Trophoblast cell (in vitro differentiated cells and primary cell): ENCODE data around the gene MRPL40.

Experiments
- DNase-seq, 2 donors: peaks; one replicate each; pipeline ENCODE4 v3.0.0-alpha.2; 2016
- H2AFZ ChIP-seq: 2 replicates; pipeline ENCODE4 v1.6.1; 2013; ENCODE audit warnings: low read length, moderate library complexity, mild to moderate bottlenecking; ENCODE audit not compliant: insufficient read depth, poor library complexity
- H2AK5ac ChIP-seq: 2 replicates; pipeline ENCODE4 v1.6.1; 2013; ENCODE audit warnings: mild to moderate bottlenecking, low read length
- H2BK120ac ChIP-seq: 2 replicates; pipeline ENCODE4 v1.6.1; 2013; ENCODE audit warnings: low read length, mild to moderate bottlenecking, moderate library complexity; ENCODE audit not compliant: insufficient read depth, poor library complexity
- H2BK12ac ChIP-seq: 2 replicates; pipeline ENCODE4 v1.6.1; 2013; ENCODE audit warnings: mild to moderate bottlenecking, low read length, moderate library complexity
- H2BK5ac ChIP-seq: 2 replicates; pipeline ENCODE4 v1.6.1; 2013; ENCODE audit warnings: low read length, low read depth, moderate library complexity, mild to moderate bottlenecking; ENCODE audit not compliant: poor library complexity
- H3K14ac ChIP-seq: 2 replicates; pipeline ENCODE4 v1.6.1; 2013; ENCODE audit warnings: mild to moderate bottlenecking, low read length
- H3K18ac ChIP-seq: 2 replicates; pipeline ENCODE4 v1.6.1; 2013; ENCODE audit warnings: mild to moderate bottlenecking, low read length
- H3K23ac ChIP-seq: 2 replicates; pipeline ENCODE4 v1.6.1; 2013; ENCODE audit warnings: low read length
- H3K27ac ChIP-seq: 2 replicates; pipeline ENCODE4 v1.5.1; 2013; ENCODE audit warnings: low read depth, mild to moderate bottlenecking, inconsistent platforms, low read length, moderate library complexity
- H3K27me3 ChIP-seq: 2 replicates; pipeline ENCODE4 v1.6.1; 2013; ENCODE audit warnings: inconsistent platforms, mild to moderate bottlenecking, low read length, moderate library complexity; ENCODE audit not compliant: insufficient read depth
- H3K36me3 ChIP-seq, 2 experiments: 1 replicate in 1 of 2; 2 replicates in 1 of 2; pipeline ENCODE4 v1.6.1; 2013; ENCODE audit warnings: low read length in 2 of 2, mild to moderate bottlenecking in 2 of 2, moderate library complexity in 1 of 2; ENCODE audit not compliant: insufficient read depth in 2 of 2, control insufficient read depth in 1 of 2
- H3K4ac ChIP-seq: 2 replicates; pipeline ENCODE4 v1.6.1; 2013; ENCODE audit warnings: low read depth, mild to moderate bottlenecking, low read length, moderate library complexity
- H3K4me1 ChIP-seq, 2 experiments: 1 replicate in 1 of 2; 2 replicates in 1 of 2; pipeline ENCODE4 v1.6.1; 2013; ENCODE audit warnings: low read length in 2 of 2, mild to moderate bottlenecking in 2 of 2, moderate library complexity in 1 of 2; ENCODE audit not compliant: insufficient read depth in 2 of 2, control insufficient read depth in 1 of 2
- H3K4me2 ChIP-seq: 2 replicates; pipeline ENCODE4 v1.6.1; 2013; ENCODE audit warnings: inconsistent platforms, mild to moderate bottlenecking, low read length, moderate library complexity
- H3K4me3 ChIP-seq: 2 replicates; pipeline ENCODE4 v1.5.1; 2013; ENCODE audit warnings: mild to moderate bottlenecking, low read depth, low read length, inconsistent platforms
- H3K79me1 ChIP-seq: one replicate; pipeline ENCODE4 v1.6.1; 2013; ENCODE audit warnings: low read length
- H3K79me2 ChIP-seq: 2 replicates; pipeline ENCODE4 v1.6.1; 2013; ENCODE audit warnings: low read length, mild to moderate bottlenecking; ENCODE audit not compliant: control insufficient read depth, insufficient read depth, poor library complexity
- H3K9ac ChIP-seq: 2 replicates; pipeline ENCODE4 v1.6.1; 2013; ENCODE audit warnings: mild to moderate bottlenecking, low read length
- H3K9me3 ChIP-seq: 2 replicates; pipeline ENCODE4 v1.6.1; 2013; ENCODE audit warnings: low read depth, mild to moderate bottlenecking, control low read depth, inconsistent platforms, low read length; ENCODE audit not compliant: insufficient read depth
- H4K12ac ChIP-seq: 2 replicates; pipeline ENCODE4 v1.6.1; 2013; ENCODE audit warnings: low read depth, mild to moderate bottlenecking, low read length, moderate library complexity
- H4K8ac ChIP-seq: 2 replicates; pipeline ENCODE4 v1.6.1; 2013; ENCODE audit warnings: low read depth, mild to moderate bottlenecking, low read length, moderate library complexity
- H4K91ac ChIP-seq: one replicate; pipeline ENCODE4 v1.6.1; 2013; ENCODE audit warnings: low read depth, mild to moderate bottlenecking, low read length, moderate library complexity
- WGBS: extraction: QIAGEN DNeasy Blood & Tissue Kit; methylation state at CpG from one replicate; pipeline ENCODE4 v1.1.7; 2013; ENCODE audit warnings: missing lambda C conversion rate; ENCODE audit not compliant: insufficient read length, insufficient coverage; ENCODE audit errors: extremely low coverage; 5-methylcytosine and 5-hydroxymethylcytosine counted together

The MRPL40 gene

GRCh38 chr22:19464546-19464945 is 32.2 kb downstream of the MRPL40 start:
- H3K14ac ChIP-seq = no peak overlapping the region
- no peak overlapping the region for H3K18ac ChIP-seq
- no peaks in the 10 kb centered on the region for H3K9me3 ChIP-seq
- no peak overlapping the region for H3K4me3 ChIP-seq
- no peak overlapping the region for H2AFZ ChIP-seq
- peak overlapping the region; percentile 28 for H3K9ac ChIP-seq
- no peak overlapping the region for H3K27ac ChIP-seq
- H2BK12ac ChIP-seq = no peak overlapping the region
- H3K4me2 ChIP-seq = no peak overlapping the region
- peaks cover 2% of the 10 kb centered on the region for H3K79me1 ChIP-seq
- WGBS = no CpG with 5 or more reads among the region's 1 CpG
- peaks cover 43 to 52% of the 10 kb centered on the region in 2 experiments for H3K36me3 ChIP-seq
- DNase-seq = no peak
- no peak overlapping the region for H3K4ac ChIP-seq
- H2AK5ac ChIP-seq = no peak overlapping the region
- H4K8ac ChIP-seq = no peak overlapping the region
- H3K27me3 ChIP-seq = no peaks in the 10 kb centered on the region
- no peaks in the 10 kb centered on the region for H3K79me2 ChIP-seq
- H3K4me1 ChIP-seq = peaks cover 7 to 11% of the 10 kb centered on the region in 2 experiments
- H4K12ac ChIP-seq = no peak overlapping the region
- H3K23ac ChIP-seq = no peak overlapping the region
- no peak overlapping the region for H2BK5ac ChIP-seq
- H2BK120ac ChIP-seq = no peak overlapping the region
- H4K91ac ChIP-seq = no peak overlapping the region

- Histone ChIP-seq H2AK5ac (no peak overlapping the region), H3K4me2 (no peak overlapping the region), H3K4me1 (peaks cover 7 to 11% of the 10 kb centered on the region in 2 experiments), H3K18ac (no peak overlapping the region), H3K9me3 (no peaks in the 10 kb centered on the region), H3K36me3 (peaks cover 47 to 57% of the 10 kb centered on the region in 2 experiments), H3K23ac (no peak overlapping the region), H3K14ac (no peak overlapping the region), H3K27ac (no peak overlapping the region), H2BK5ac (no peak overlapping the region), H4K8ac (no peak overlapping the region), H3K79me1 (peaks cover 2% of the 10 kb centered on the region), H3K4me3 (no peak overlapping the region), H2BK12ac (no peak overlapping the region), H4K12ac (no peak overlapping the region), H3K79me2 (no peaks in the 10 kb centered on the region), H4K91ac (no peak overlapping the region), H3K9ac (no peak overlapping the region), H3K27me3 (no peaks in the 10 kb centered on the region), H2BK120ac (no peak overlapping the region), H3K4ac (no peak overlapping the region), H2AFZ (no peak overlapping the region)
- DNase-seq = no peak
- whole genome bisulfite sequencing = no CpG with 5 or more reads among the region's 4 CpGs
Measured at GRCh38 chr22:19464975-19465374, 32.6 kb downstream of the MRPL40 start.

- Histone ChIP-seq H3K23ac (no peak overlapping the region), H3K18ac (no peak overlapping the region), H3K4me3 (no peak overlapping the region), H3K36me3 (peaks cover 51 to 62% of the 10 kb centered on the region in 2 experiments), H3K9ac (no peak overlapping the region), H3K79me1 (peaks cover 2% of the 10 kb centered on the region), H3K4ac (no peak overlapping the region), H3K14ac (no peak overlapping the region), H4K8ac (no peak overlapping the region), H2BK120ac (no peak overlapping the region), H3K4me1 (peaks cover 7 to 11% of the 10 kb centered on the region in 2 experiments), H2AFZ (no peak overlapping the region), H4K91ac (no peak overlapping the region), H2AK5ac (no peak overlapping the region), H3K9me3 (no peaks in the 10 kb centered on the region), H3K4me2 (no peak overlapping the region), H2BK5ac (no peak overlapping the region), H3K27ac (no peak overlapping the region), H3K79me2 (no peaks in the 10 kb centered on the region), H3K27me3 (no peaks in the 10 kb centered on the region), H2BK12ac (no peak overlapping the region), H4K12ac (no peak overlapping the region)
- no CpG with 5 or more reads among the region's 14 CpGs for WGBS
- no peak for DNase-seq
Measured at GRCh38 chr22:19466126-19466716, 33.9 kb downstream of the MRPL40 start.

DNA sequence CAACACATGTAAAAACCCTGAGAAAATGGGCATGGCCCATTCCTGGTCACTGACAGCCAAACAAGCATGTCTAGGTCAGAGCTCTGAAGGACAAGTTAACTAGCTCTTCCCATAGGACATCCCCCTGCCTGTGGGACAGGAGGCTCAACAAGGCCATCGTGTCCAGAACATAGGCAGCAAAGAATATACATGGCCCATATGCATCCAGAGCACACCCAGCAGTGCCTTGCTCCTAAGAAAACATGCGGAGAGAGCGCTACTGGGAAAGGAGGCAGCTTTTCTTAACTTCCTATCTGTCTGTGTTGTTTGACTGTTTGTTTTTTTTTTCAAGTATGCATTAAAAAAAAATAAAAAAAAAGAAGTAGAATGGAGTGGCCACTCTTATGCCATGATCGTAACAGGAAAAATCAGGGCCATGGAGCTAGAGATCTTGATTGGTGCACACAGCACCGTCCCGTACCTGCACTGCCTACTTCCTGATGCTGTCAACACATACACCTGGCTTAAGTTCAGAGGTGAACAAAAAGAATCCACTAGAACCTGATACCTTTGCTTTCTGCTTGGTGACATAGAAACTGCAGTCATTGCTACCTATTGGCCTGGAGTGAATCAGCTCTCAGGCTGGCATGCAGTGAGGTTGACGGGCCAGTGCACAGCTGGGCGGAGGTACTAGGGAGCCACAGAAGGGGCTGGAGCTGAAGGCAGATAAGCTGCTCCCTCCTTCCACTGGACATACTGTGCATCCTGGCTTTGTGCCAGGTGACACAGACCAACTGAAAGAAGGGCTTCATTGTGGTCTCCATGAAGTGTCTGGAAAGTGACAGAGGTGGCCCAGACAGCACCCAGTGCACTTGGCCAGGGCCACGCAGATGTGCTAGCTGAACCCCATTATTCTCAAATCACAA is 34.8 kb downstream of the MRPL40 start:
- Histone ChIP-seq H3K79me2 (no peaks in the 10 kb centered on the region), H3K23ac (no peak overlapping the region), H3K79me1 (peaks cover 2% of the 10 kb centered on the region), H3K14ac (no peak overlapping the region), H3K4me2 (no peak overlapping the region), H3K18ac (no peak overlapping the region), H2BK5ac (no peak overlapping the region), H3K36me3 (peaks cover 59 to 68% of the 10 kb centered on the region in 2 experiments), H2BK12ac (no peak overlapping the region), H2AFZ (no peak overlapping the region), H3K9ac (no peak overlapping the region), H4K91ac (no peak overlapping the region), H4K12ac (no peak overlapping the region), H3K4me3 (no peak overlapping the region), H2BK120ac (no peak overlapping the region), H3K27me3 (no peaks in the 10 kb centered on the region), H4K8ac (no peak overlapping the region), H3K4me1 (peaks cover 7 to 11% of the 10 kb centered on the region in 2 experiments), H3K9me3 (no peaks in the 10 kb centered on the region), H3K27ac (no peak overlapping the region), H2AK5ac (no peak overlapping the region), H3K4ac (no peak overlapping the region)
- no CpG with 5 or more reads among the region's 9 CpGs for WGBS
- no peak for DNase-seq
